ENCODE data around the gene HOXB13. TPM values are rescaled to one million over a fixed set of nuclear protein-coding genes. Genes with fewer than 3 reads are reported as not detected.

The HOXB13 gene
- total and polyA plus RNA-seq, 2 of the 13 experiments (the other 11 are each of a cell fraction or from before 2014, with no cell fraction given), result not detected

DNA sequence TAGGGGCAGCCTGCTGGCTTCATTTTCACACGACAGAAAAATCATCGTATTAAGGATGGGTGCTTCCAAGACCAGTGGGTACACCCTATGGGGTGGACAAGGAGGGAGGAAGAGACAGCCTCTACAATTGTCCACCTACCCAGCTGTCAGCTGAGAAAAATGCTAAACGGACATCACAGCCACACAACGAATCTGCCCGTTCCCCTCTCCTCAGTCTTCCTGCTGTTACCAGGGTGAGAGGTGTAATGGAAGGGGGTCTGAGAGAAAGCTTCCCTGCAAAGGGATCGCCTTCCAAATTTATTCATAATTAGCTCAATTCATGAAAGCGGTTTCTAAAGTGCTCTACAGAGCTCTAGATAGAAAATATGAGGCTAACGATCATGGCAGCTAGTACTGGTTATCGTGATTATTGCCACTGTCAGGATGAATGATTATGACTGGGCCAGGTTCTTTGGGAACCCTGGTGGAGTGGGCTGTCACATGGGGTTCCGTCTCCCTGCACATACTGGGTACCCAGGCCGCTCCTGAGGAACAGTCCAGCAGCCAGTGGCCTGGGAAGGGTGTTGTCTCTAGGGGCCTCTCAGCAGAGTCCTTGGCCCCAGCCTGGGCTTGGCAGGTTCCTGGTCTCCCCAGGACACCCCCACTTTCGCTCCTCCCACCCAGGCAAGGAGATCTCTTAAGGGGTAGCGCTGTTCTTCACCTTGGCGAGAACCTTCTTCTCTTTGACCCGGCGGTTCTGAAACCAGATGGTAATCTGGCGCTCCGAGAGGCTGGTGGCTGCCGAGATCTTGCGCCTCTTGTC is 2.2 kb downstream of the HOXB13 start:
- no peak for FAIRE-seq
- H3K27ac ChIP-seq (ENCODE audit: extremely low read length, insufficient read depth, low read length), result no peak overlapping the region
- no peaks in the 10 kb centered on the region for H3K4me1 ChIP-seq (ENCODE audit: insufficient read depth, low read length)
- 32% methylated on average over 20 of the region's 20 CpGs for WGBS (ENCODE audit: low lambda C conversion rate)
- H3K9ac ChIP-seq (ENCODE audit: insufficient read depth, low read depth, low read length), result no peak overlapping the region
- CTCF ChIA-PET (ENCODE audit: low intra/inter-chr PET ratio, low total read pairs), result interaction anchor here (3.8 kb wide), 2 partner anchors 64 to 152 kb away, joined by 37 to 47 read pairs; no protein-coding TSS in a partner anchor
- in situ Hi-C loops (cut with HindIII; ENCODE audit: extremely low pct_ligation_motif_present, low pct_unique_long_range_greater_than_20kb) (loop anchor here (5.0 kb wide), 2 partner anchors 61 to 151 kb away; no protein-coding TSS in a partner anchor), intact Hi-C loops (cut with micrococcal nuclease; ENCODE audit: unreplicated experiment) (no loop called here)
- TF ChIP-seq NR2C2 (CRISPR knock-in tag; IDR thresholded peaks at IDR 0.05; ENCODE audit: borderline replicate concordance) (no peak), GTF2F1 (IDR thresholded peaks at IDR 0.05; ENCODE audit: low read length) (no peak), SP5 (CRISPR knock-in tag; IDR thresholded peaks at IDR 0.05; ENCODE audit: borderline replicate concordance, low read depth) (no peak), ZNF484 (CRISPR knock-in tag; IDR thresholded peaks at IDR 0.05; ENCODE audit: borderline replicate concordance, low read depth) (no peak), KLF6 (CRISPR knock-in tag; IDR thresholded peaks at IDR 0.05) (no peak), ZNF615 (CRISPR knock-in tag; IDR thresholded peaks at IDR 0.05; ENCODE audit: borderline replicate concordance) (no peak), ZBTB8A (CRISPR knock-in tag; IDR thresholded peaks at IDR 0.05; ENCODE audit: borderline replicate concordance, low read depth) (no peak), ZNF33A (CRISPR knock-in tag; IDR thresholded peaks at IDR 0.05; ENCODE audit: borderline replicate concordance) (no peak)
- TF ChIP-seq, protein P1, sequence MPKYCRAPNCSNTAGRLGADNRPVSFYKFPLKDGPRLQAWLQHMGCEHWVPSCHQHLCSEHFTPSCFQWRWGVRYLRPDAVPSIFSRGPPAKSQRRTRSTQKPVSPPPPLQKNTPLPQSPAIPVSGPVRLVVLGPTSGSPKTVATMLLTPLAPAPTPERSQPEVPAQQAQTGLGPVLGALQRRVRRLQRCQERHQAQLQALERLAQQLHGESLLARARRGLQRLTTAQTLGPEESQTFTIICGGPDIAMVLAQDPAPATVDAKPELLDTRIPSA (CRISPR knock-in tag; IDR thresholded peaks at IDR 0.05; ENCODE audit: borderline replicate concordance), result no peak
- no peaks in the 10 kb centered on the region for H4K20me1 ChIP-seq (ENCODE audit: insufficient read depth, low read length)
- H2AFZ ChIP-seq (ENCODE audit: low read length), result no peak overlapping the region
- H3K9me3 ChIP-seq (ENCODE audit: low read length), result no peaks in the 10 kb centered on the region
- POLR2A ChIA-PET, result no interaction called here
- H3K4me3 ChIP-seq (replicated peaks in 1 of 3; ENCODE audit: insufficient read depth in 1 of 3, low read depth in 2 of 3, low read length in 3 of 3), result no peak overlapping the region
- H3K79me2 ChIP-seq (ENCODE audit: insufficient read depth, low read length), result no peaks in the 10 kb centered on the region
- DNase-seq (ENCODE audit: low spot score), result no peak
- H3K27me3 ChIP-seq (ENCODE audit: control insufficient read depth in 1 of 2, insufficient read depth in 2 of 2, low read length in 2 of 2), result peaks cover 26 to 87% of the 10 kb centered on the region in 2 experiments
- H3K36me3 ChIP-seq (replicated peaks in 1 of 2; ENCODE audit: control insufficient read depth in 1 of 2, insufficient read depth in 2 of 2, low read length in 2 of 2), result no peaks in the 10 kb centered on the region
- no peak overlapping the region for H3K4me2 ChIP-seq (ENCODE audit: low read depth, low read length)
- BruUV-seq (replicated peaks), result no TSS peak
- no peak for ATAC-seq

Data from HepG2 (cell line).